HepG2 (cell line): Measurements from ENCODE around the gene ATOH8. TPM values are rescaled to one million over a fixed set of nuclear protein-coding genes. Genes with fewer than 3 reads are reported as not detected.

ENCODE experiments used
- KDM3A ChIP-seq: IDR thresholded peaks from 2 replicates; pipeline ENCODE4 v1.6.1; 2018; ENCODE audit warnings: low read depth, missing compliant biosample characterization
- MAFF ChIP-seq: IDR thresholded peaks from 2 replicates; pipeline ENCODE4 v1.6.1; 2011; ENCODE audit warnings: low read depth, low read length, improper control_type of control experiment
- MED1 ChIP-seq: sonication (generic); formaldehyde crosslinking; IDR thresholded peaks from 2 replicates; pipeline ENCODE4 v1.4.0; 2020; ENCODE audit warnings: missing genetic modification reagents
- MZF1 ChIP-seq: sonication (generic); formaldehyde crosslinking; IDR thresholded peaks from 2 replicates; pipeline ENCODE4 v1.8.1; 2023; ENCODE audit warnings: mild to moderate bottlenecking, missing genetic modification reagents, borderline replicate concordance
- NR2C2 ChIP-seq: sonication (generic); formaldehyde crosslinking; IDR thresholded peaks from 2 replicates; pipeline ENCODE4 v1.4.0; 2020; ENCODE audit warnings: missing genetic modification reagents, mild to moderate bottlenecking, moderate library complexity, borderline replicate concordance
- PATZ1 ChIP-seq: sonication (generic); formaldehyde crosslinking; IDR thresholded peaks from 2 replicates; pipeline ENCODE4 v1.4.0; 2020; ENCODE audit warnings: missing genetic modification reagents
- PBX2 ChIP-seq: IDR thresholded peaks from 2 replicates; pipeline ENCODE4 v1.6.1; 2016; ENCODE audit warnings: control low read depth
- ZBTB42 ChIP-seq: sonication (generic); formaldehyde crosslinking; IDR thresholded peaks from 2 replicates; pipeline ENCODE4 v1.5.0; 2020; ENCODE audit warnings: mild to moderate bottlenecking, missing genetic modification reagents
- ZNF253 ChIP-seq: sonication (generic); formaldehyde crosslinking; IDR thresholded peaks from 2 replicates; pipeline ENCODE4 v1.8.0; 2022; ENCODE audit warnings: mild to moderate bottlenecking, missing genetic modification reagents, borderline replicate concordance
- ZNF501 ChIP-seq: sonication (generic); formaldehyde crosslinking; IDR thresholded peaks from 2 replicates; pipeline ENCODE4 v1.5.1; 2020; ENCODE audit warnings: mild to moderate bottlenecking, moderate library complexity, missing genetic modification reagents
- ZNF530 ChIP-seq: sonication (generic); formaldehyde crosslinking; IDR thresholded peaks from 2 replicates; pipeline ENCODE4 v1.5.0; 2020; ENCODE audit warnings: low read depth, mild to moderate bottlenecking, missing genetic modification reagents
- ZNF724P ChIP-seq: sonication (generic); formaldehyde crosslinking; IDR thresholded peaks from 2 replicates; pipeline ENCODE4 v1.8.0; 2022; ENCODE audit warnings: missing genetic modification reagents, borderline replicate concordance
- polyA plus RNA-seq, 8 experiments: library from polyadenylated mRNA; depleted of rRNA in 3 of 8; stranded (reverse) in 7 of 8; unstranded in 1 of 8; fragments of >200 nt; fragmentation: Illumina TruSeq in 4 of 8; extraction: Trizol in 4 of 8; gene quantifications; 2 replicates each; pipeline versions ENCODE4 v1.2.1 to v1.2.3, GENCODE V29; 2011 to 2016; ENCODE audit warnings: low read depth in 4 of 8, missing spikeins in 1 of 8, mixed read lengths in 1 of 8; ENCODE audit not compliant: insufficient read depth in 1 of 8
- total RNA-seq, 5 experiments: library from RNA; depleted of rRNA; stranded (reverse); fragments of >200 nt; fragmentation: Illumina TruSeq; extraction: Trizol; gene quantifications; 2 replicates each; pipeline ENCODE4 v1.2.3, GENCODE V29; 2016; ENCODE audit warnings: low read depth in 1 of 5
- TF ChIP-seq, protein P1 (sequence below): sonication (generic); formaldehyde crosslinking; IDR thresholded peaks from 2 replicates; pipeline ENCODE4 v1.4.0; 2020; ENCODE audit warnings: missing genetic modification reagents
- TF ChIP-seq, protein P2 (sequence below): sonication (generic); formaldehyde crosslinking; IDR thresholded peaks from 2 replicates; pipeline ENCODE4 v1.5.0; 2020; ENCODE audit warnings: mild to moderate bottlenecking, missing genetic modification reagents, moderate library complexity
- TF ChIP-seq, protein P3 (sequence below): sonication (generic); formaldehyde crosslinking; IDR thresholded peaks from 2 replicates; pipeline ENCODE4 v1.5.0; 2020; ENCODE audit warnings: mild to moderate bottlenecking, missing genetic modification reagents
- TF ChIP-seq, protein P4 (sequence below): sonication (generic); formaldehyde crosslinking; IDR thresholded peaks from 2 replicates; pipeline ENCODE4 v1.4.0; 2020; ENCODE audit warnings: missing genetic modification reagents, mild to moderate bottlenecking, borderline replicate concordance

Gene ATOH8
- total and polyA plus RNA-seq, 2 of the 13 experiments (the other 11 are each of a cell fraction or from before 2014, with no cell fraction given), result 0.13 to 0.61 TPM

GRCh38 chr2:85799215-85799956 lies 45.6 kb downstream of the ATOH8 start (continued):
- TF ChIP-seq, protein P1, sequence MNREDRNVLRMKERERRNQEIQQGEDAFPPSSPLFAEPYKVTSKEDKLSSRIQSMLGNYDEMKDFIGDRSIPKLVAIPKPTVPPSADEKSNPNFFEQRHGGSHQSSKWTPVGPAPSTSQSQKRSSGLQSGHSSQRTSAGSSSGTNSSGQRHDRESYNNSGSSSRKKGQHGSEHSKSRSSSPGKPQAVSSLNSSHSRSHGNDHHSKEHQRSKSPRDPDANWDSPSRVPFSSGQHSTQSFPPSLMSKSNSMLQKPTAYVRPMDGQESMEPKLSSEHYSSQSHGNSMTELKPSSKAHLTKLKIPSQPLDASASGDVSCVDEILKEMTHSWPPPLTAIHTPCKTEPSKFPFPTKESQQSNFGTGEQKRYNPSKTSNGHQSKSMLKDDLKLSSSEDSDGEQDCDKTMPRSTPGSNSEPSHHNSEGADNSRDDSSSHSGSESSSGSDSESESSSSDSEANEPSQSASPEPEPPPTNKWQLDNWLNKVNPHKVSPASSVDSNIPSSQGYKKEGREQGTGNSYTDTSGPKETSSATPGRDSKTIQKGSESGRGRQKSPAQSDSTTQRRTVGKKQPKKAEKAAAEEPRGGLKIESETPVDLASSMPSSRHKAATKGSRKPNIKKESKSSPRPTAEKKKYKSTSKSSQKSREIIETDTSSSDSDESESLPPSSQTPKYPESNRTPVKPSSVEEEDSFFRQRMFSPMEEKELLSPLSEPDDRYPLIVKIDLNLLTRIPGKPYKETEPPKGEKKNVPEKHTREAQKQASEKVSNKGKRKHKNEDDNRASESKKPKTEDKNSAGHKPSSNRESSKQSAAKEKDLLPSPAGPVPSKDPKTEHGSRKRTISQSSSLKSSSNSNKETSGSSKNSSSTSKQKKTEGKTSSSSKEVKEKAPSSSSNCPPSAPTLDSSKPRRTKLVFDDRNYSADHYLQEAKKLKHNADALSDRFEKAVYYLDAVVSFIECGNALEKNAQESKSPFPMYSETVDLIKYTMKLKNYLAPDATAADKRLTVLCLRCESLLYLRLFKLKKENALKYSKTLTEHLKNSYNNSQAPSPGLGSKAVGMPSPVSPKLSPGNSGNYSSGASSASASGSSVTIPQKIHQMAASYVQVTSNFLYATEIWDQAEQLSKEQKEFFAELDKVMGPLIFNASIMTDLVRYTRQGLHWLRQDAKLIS (CRISPR knock-in tag), result no peak
- TF ChIP-seq ZNF501 (CRISPR knock-in tag) (peak; percentile 32; the same call in 1 of the 2 replicates), PATZ1 (CRISPR knock-in tag) (0 out of 2 replicates have a peak, but pooled peaks have one; percentile 10), ZBTB42 (CRISPR knock-in tag) (no peak), MAFF (no peak), ZNF724P (no peak), ZNF253 (CRISPR knock-in tag) (0 out of 2 replicates have a peak, but pooled peaks have one; percentile 43), MED1 (CRISPR knock-in tag) (0 out of 2 replicates have a peak, but pooled peaks have one; percentile 30), ZNF530 (CRISPR knock-in tag) (no peak), KDM3A (CRISPR knock-in tag) (0 out of 2 replicates have a peak, but pooled peaks have one; percentile 15), MZF1 (CRISPR knock-in tag) (no peak), NR2C2 (no peak; the same call in none of the 2 replicates), PBX2 (CRISPR knock-in tag) (no peak)
- TF ChIP-seq, protein P2, sequence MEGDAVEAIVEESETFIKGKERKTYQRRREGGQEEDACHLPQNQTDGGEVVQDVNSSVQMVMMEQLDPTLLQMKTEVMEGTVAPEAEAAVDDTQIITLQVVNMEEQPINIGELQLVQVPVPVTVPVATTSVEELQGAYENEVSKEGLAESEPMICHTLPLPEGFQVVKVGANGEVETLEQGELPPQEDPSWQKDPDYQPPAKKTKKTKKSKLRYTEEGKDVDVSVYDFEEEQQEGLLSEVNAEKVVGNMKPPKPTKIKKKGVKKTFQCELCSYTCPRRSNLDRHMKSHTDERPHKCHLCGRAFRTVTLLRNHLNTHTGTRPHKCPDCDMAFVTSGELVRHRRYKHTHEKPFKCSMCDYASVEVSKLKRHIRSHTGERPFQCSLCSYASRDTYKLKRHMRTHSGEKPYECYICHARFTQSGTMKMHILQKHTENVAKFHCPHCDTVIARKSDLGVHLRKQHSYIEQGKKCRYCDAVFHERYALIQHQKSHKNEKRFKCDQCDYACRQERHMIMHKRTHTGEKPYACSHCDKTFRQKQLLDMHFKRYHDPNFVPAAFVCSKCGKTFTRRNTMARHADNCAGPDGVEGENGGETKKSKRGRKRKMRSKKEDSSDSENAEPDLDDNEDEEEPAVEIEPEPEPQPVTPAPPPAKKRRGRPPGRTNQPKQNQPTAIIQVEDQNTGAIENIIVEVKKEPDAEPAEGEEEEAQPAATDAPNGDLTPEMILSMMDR, result no peak
- TF ChIP-seq, protein P3, sequence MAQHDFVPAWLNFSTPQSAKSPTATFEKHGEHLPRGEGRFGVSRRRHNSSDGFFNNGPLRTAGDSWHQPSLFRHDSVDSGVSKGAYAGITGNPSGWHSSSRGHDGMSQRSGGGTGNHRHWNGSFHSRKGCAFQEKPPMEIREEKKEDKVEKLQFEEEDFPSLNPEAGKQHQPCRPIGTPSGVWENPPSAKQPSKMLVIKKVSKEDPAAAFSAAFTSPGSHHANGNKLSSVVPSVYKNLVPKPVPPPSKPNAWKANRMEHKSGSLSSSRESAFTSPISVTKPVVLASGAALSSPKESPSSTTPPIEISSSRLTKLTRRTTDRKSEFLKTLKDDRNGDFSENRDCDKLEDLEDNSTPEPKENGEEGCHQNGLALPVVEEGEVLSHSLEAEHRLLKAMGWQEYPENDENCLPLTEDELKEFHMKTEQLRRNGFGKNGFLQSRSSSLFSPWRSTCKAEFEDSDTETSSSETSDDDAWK (CRISPR knock-in tag), result no peak
- TF ChIP-seq, protein P4, sequence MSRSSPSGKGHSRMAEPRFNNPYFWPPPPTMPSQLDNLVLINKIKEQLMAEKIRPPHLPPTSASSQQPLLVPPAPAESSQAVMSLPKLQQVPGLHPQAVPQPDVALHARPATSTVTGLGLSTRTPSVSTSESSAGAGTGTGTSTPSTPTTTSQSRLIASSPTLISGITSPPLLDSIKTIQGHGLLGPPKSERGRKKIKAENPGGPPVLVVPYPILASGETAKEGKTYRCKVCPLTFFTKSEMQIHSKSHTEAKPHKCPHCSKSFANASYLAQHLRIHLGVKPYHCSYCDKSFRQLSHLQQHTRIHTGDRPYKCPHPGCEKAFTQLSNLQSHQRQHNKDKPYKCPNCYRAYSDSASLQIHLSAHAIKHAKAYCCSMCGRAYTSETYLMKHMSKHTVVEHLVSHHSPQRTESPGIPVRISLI (CRISPR knock-in tag), result peak; percentile 62; the same call in 1 of the 2 replicates
